ENCODE data around the gene ATP2C1.

Gene ATP2C1

DNA sequence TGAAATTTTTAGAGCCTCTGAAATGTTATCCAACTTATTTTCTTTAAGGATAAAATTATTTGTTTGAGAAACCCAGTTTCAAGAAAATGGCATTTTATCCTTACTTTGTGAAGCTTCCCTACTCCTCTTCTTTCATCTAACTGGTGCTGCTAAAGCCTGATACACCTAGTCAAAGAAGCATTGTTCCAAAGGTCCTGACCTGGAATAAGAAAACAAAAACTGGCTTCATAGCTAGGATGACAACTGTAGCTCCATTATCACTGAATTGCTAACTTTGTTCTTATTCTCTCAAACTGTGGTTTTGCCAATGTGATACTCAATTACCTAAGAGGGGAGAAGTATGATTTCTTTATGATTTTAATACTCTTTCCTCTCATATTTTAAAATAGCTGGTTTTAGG lies 27.6 kb upstream of the ATP2C1 start:
- TF ChIP-seq GATA1 (IDR thresholded peaks at IDR 0.05; ENCODE audit: low read depth, low read length): no peak
- TF ChIP-seq POLR2A (IDR thresholded peaks at IDR 0.05; ENCODE audit: low read length): no peak
- DNase-seq: no peak

GRCh38 chr3:130870423-130870822 lies 23.5 kb upstream of the ATP2C1 start:
- TF ChIP-seq GATA1 (IDR thresholded peaks at IDR 0.05; ENCODE audit: low read depth, low read length): no peak
- no peak for TF ChIP-seq POLR2A (IDR thresholded peaks at IDR 0.05; ENCODE audit: low read length)
- peak in 1 of 2 experiments; percentile 16 for DNase-seq

DNA sequence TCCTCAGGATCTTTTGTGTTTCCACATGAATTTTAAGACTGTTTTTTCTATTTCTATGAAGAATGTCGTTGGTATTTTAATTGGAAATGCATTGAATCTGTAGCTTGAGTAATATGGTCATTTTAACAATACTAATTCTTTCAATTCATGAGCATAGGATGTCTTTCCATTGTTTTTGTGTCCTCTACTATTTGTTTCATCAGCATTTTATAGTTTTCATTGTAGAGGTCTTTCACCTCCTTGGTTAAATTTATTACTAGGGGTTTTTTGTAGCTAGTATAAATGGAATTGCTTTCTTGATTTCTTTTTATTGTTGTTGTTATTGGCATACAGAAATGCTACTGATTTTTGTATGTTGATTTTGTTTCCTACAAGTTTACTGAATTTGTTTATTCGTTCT lies 17.3 kb upstream of the ATP2C1 start:
- TF ChIP-seq POLR2A (IDR thresholded peaks at IDR 0.05; ENCODE audit: low read length) (no peak), GATA1 (IDR thresholded peaks at IDR 0.05; ENCODE audit: low read depth, low read length) (no peak)
- DNase-seq: no peak

- DNase-seq: peak in 1 of 2 experiments; percentile 5
- TF ChIP-seq GATA1 (IDR thresholded peaks at IDR 0.05; ENCODE audit: low read depth, low read length) (no peak), POLR2A (IDR thresholded peaks at IDR 0.05; ENCODE audit: low read length) (no peak)
Measured at GRCh38 chr3:130878464-130878863, 15.4 kb upstream of the ATP2C1 start.

- TF ChIP-seq POLR2A (IDR thresholded peaks at IDR 0.05; ENCODE audit: low read length): no peak
- no peak for TF ChIP-seq GATA1 (IDR thresholded peaks at IDR 0.05; ENCODE audit: low read depth, low read length)
- peak; percentile 15 to 57 for DNase-seq
Measured at GRCh38 chr3:130889416-130889946, 4.4 kb upstream of the ATP2C1 start.

- TF ChIP-seq POLR2A (IDR thresholded peaks at IDR 0.05; ENCODE audit: low read length): no peak
- TF ChIP-seq GATA1 (IDR thresholded peaks at IDR 0.05; ENCODE audit: low read depth, low read length): no peak
- DNase-seq: peak; percentile 87 to 90
Measured at GRCh38 chr3:130892759-130893375, 1.0 kb upstream of the ATP2C1 start.

DNA sequence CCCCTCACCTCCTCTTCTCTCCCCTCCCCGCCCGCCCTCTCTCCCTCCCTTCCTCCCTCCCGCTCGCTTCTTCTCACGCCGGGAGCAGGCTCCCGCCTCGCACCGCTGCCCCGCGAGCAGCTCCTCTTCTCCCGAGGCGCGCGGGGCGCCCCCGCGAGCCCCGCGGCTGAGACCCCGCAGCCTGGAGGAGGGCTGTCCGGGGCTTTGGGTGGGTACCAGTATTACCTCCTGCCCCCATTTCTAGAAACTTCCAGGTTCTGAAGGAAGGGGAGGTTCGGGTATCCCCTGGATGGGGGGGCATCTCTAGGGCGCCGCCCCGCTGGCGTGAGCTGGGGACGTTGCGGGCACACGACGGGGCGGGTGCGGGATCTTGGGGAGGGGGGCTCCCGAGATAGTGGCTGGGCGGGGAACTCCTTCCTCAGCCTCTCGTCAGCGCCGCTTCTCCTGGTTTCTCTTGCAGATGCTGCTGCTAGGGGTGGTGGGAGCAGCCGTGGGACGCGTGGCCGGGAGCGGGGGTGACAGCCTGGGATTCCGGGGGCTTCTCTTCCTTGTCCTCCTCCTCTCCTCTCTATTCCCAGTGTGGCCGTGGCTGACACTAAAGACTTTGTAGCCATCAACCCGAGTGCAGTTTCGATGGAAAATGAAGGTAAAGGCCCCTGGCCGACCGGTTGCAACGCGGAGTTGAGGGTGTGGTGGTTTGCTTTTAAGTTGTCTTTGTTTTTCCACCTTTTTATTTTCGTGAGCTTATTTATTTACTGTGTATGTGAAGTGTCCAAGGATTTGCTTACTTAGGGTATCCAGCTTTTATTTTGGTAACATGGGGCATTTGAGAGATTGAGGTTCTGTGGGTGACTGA lies 474 bp downstream of the ATP2C1 start:
- peak; percentile 76 to 83 for DNase-seq
- TF ChIP-seq POLR2A (IDR thresholded peaks at IDR 0.05; ENCODE audit: low read length) (no peak), GATA1 (IDR thresholded peaks at IDR 0.05; ENCODE audit: low read depth, low read length) (no peak)

GRCh38 chr3:130894986-130895280 lies 1.0 kb downstream of the ATP2C1 start:
- DNase-seq: no peak
- TF ChIP-seq GATA1 (IDR thresholded peaks at IDR 0.05; ENCODE audit: low read depth, low read length): no peak
- TF ChIP-seq POLR2A (IDR thresholded peaks at IDR 0.05; ENCODE audit: low read length): no peak

- TF ChIP-seq POLR2A (IDR thresholded peaks at IDR 0.05; ENCODE audit: low read length) (no peak), GATA1 (IDR thresholded peaks at IDR 0.05; ENCODE audit: low read depth, low read length) (no peak)
- peak; percentile 38 to 54 for DNase-seq
Measured at GRCh38 chr3:130895690-130896488, 2.0 kb downstream of the ATP2C1 start.

DNA sequence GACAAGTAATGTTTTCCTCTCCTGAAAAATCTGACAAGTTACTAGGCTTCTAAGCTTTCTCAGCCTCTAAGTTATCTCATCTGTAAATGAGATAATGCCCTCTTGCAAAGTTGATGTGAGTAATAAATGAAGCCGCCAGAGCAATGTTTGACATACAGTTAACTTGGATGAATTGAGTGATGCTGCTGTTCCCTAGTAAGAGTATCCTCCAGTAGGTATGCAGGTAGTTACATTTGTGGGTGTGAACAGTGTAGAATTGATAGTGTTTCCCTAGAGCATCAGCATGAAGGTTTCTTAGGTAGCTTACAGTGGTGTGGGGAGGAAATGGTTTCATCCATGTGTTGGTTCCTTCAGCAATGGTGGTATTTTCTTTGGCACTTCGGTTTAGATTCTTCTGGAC lies 3.4 kb downstream of the ATP2C1 start:
- TF ChIP-seq POLR2A (IDR thresholded peaks at IDR 0.05; ENCODE audit: low read length) (no peak), GATA1 (IDR thresholded peaks at IDR 0.05; ENCODE audit: low read depth, low read length) (no peak)
- peak; percentile 5 to 25 for DNase-seq

DNA sequence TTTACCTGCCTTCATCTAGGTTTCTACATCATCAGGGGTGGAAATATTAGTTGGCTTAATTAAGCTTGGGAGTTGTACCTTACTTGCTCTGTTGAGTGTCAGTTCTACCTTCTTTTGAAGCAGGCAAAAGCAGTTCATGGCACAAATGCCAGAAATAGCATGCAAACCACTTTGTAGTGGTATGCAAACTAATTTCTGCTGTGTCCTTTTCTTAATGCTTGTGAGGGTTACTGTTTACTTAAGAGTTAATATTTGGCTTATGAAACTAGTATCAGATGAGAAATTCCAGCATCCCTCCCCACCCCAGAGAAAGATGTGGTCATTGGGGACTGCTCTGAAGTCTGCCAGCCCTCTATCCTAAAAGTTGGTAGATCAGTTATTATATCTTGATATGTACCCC lies 7.1 kb downstream of the ATP2C1 start:
- DNase-seq: no peak
- no peak for TF ChIP-seq POLR2A (IDR thresholded peaks at IDR 0.05; ENCODE audit: low read length)
- TF ChIP-seq GATA1 (IDR thresholded peaks at IDR 0.05; ENCODE audit: low read depth, low read length): no peak

GRCh38 chr3:130901463-130902204 lies 7.8 kb downstream of the ATP2C1 start:
- DNase-seq: no peak
- no peak for TF ChIP-seq GATA1 (IDR thresholded peaks at IDR 0.05; ENCODE audit: low read depth, low read length)

DNA sequence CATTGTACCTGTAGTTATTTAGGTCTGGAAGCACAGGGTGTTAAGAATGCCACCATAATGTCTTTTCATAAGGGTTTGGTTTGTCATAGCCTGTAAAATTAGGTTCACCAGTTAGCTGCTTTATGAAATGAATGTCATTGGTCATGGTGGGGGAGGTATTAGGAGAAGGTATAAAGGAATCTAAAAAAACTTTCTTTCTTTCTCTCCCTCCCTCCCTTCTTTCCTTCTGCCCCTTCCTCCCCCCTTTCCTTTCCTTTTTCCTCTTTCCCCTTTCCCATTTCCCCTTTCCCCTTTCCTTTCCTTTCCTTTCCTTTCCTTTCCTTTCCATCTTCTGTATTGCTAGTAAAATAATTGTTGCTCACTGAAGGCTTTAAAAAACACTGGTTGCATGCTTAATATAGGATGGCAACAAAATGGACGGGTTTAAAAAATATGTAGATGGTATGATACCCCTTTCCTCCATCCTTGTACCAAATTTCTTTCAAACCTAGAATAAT lies 9.6 kb downstream of the ATP2C1 start:
- DNase-seq: no peak
- no peak for TF ChIP-seq POLR2A (IDR thresholded peaks at IDR 0.05; ENCODE audit: low read length)
- no peak for TF ChIP-seq GATA1 (IDR thresholded peaks at IDR 0.05; ENCODE audit: low read depth, low read length)
